GM10266 (cell line): ENCODE measurements around the gene OSER1.
"Not testable (repeated sequence)": the region's sequence is repeated elsewhere in the genome, so short reads cannot be mapped to it uniquely, and the experiment has no call there.

ENCODE experiments used
- DNase-seq: peaks from one replicate; pipeline ENCODE4 v3.0.0; 2012; ENCODE audit errors: extremely low spot score
- TF ChIP-seq, protein P1 (sequence below): IDR thresholded peaks from 2 replicates; pipeline ENCODE4 v1.5.1; 2012; ENCODE audit warnings: mild to moderate bottlenecking, low read depth; ENCODE audit not compliant: control insufficient read depth, insufficient read depth; ENCODE audit errors: missing control alignments

OSER1 gene

GRCh38 chr20:44248410-44248759 lies 37.8 kb upstream of the OSER1 start:
- TF ChIP-seq, protein P1, sequence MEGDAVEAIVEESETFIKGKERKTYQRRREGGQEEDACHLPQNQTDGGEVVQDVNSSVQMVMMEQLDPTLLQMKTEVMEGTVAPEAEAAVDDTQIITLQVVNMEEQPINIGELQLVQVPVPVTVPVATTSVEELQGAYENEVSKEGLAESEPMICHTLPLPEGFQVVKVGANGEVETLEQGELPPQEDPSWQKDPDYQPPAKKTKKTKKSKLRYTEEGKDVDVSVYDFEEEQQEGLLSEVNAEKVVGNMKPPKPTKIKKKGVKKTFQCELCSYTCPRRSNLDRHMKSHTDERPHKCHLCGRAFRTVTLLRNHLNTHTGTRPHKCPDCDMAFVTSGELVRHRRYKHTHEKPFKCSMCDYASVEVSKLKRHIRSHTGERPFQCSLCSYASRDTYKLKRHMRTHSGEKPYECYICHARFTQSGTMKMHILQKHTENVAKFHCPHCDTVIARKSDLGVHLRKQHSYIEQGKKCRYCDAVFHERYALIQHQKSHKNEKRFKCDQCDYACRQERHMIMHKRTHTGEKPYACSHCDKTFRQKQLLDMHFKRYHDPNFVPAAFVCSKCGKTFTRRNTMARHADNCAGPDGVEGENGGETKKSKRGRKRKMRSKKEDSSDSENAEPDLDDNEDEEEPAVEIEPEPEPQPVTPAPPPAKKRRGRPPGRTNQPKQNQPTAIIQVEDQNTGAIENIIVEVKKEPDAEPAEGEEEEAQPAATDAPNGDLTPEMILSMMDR, result no peak
- no peak for DNase-seq

DNA sequence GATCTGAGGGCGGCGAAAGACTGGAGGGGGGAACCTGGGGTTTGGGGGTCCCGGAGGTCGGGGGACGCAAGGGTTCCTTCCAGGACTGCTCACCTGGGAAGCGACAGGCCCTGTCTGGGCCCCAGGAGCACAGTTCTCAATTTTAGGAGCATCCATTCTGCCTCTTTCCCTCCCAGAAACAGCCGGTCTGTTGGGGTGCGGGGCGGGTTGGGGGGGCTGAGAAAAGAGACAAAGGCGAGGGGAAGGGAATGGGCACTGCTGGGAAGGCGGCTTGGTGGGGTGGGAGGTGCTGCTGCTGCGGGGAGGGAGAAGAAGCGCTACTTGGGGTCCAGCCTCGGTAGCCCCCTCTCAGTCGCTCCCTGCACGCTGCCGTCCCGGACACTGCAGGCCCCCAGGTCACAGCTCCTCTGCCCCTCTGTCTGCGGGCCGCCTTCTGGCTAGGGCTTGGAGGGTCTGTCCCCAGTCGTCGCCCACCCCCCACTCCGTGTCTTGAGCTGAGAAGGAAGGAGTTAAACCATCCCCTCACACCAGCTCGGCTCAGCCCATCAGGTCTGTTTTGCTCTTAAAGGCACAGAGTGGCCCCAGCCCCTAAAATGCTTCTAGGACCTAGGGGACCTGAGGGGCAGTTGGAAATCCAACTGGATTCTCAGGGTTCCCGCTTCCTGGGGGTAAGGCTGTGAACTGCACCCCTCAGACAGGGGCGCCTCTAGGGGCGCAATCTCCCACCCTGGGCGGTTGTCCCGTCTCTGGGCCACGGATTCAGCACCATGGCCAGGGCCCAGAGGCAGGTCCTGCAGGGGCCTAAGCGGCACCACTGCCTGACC lies 37.2 kb upstream of the OSER1 start:
- peak; percentile 50 for DNase-seq
- TF ChIP-seq, protein P1, result peak; percentile 8

GRCh38 chr20:44247131-44247571 lies 36.6 kb upstream of the OSER1 start, which contains the start of gene GDAP1L1:
Gene GDAP1L1, plus strand, starts transcription at chr20:44247308. Its CDS starts 27 bp downstream, at chr20:44247335.
- no peak for DNase-seq

DNA sequence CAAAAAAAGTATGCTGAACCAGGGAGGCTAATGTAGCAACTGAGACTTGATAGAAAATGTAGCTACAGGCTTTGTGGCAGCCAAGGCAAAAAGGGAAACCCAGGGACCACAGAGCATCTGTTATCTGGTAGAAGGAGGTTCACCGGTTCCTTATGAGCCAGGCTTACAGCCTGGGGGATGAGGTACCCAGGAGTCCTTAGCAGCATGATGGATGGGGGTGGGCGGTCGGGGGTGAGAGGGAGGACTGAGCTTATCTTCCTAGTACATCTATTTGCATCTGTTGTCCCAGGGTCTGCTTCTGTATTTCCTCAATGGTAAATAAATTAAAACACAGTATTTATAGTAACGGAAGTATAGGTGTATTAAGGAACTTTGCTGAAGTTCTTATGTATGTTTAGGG lies 35.4 kb upstream of the OSER1 start:
- no peak for DNase-seq
- TF ChIP-seq, protein P1, result no peak

More at GRCh38 chr20:44247131-44247571, 36.6 kb upstream of the OSER1 start, which contains the start of gene GDAP1L1:
- TF ChIP-seq, protein P1, result no peak

- TF ChIP-seq, protein P1, result no peak
- DNase-seq, result no peak
Measured at GRCh38 chr20:44241796-44242195, 31.2 kb upstream of the OSER1 start.

GRCh38 chr20:44236840-44237239 lies 26.3 kb upstream of the OSER1 start:
- not testable (repeated sequence) for DNase-seq

- TF ChIP-seq, protein P1, result no peak
Measured at GRCh38 chr20:44235702-44236101, 25.1 kb upstream of the OSER1 start.

More at GRCh38 chr20:44235702-44236101, 25.1 kb upstream of the OSER1 start:
- no peak for DNase-seq
